NCI-H1092 treated with DMSO at 0.1 percent for 48 hours (cell line): Measurements from ENCODE around the gene TTC9B.

Source experiments
- DNase-seq: peaks from one replicate; lab custom pipeline; 2025; lab: John Stamatoyannopoulos, UW

Gene TTC9B

GRCh38 chr19:40247735-40248262 lies 29.6 kb upstream of the TTC9B start:
- no peak for DNase-seq

DNA sequence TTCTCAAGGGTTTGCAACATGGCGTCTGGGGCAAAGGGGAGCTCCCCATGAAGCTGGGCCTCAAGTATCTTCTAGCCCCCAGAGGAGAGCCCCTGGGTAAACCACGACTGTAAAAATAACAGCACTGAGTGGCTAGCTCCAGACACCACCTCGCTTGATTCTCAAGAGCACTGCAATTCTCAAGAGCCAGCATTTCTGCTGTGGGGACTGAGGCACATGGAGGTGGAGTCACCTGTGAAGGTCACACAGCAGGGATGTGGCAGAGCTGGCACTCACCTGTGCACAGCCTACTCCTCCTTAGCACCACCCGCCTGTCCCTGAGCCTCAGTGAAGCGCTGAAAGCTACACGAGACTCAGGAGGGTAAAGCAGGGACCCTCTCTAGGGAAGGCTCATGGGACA lies 29.0 kb upstream of the TTC9B start:
- no peak for DNase-seq

DNA sequence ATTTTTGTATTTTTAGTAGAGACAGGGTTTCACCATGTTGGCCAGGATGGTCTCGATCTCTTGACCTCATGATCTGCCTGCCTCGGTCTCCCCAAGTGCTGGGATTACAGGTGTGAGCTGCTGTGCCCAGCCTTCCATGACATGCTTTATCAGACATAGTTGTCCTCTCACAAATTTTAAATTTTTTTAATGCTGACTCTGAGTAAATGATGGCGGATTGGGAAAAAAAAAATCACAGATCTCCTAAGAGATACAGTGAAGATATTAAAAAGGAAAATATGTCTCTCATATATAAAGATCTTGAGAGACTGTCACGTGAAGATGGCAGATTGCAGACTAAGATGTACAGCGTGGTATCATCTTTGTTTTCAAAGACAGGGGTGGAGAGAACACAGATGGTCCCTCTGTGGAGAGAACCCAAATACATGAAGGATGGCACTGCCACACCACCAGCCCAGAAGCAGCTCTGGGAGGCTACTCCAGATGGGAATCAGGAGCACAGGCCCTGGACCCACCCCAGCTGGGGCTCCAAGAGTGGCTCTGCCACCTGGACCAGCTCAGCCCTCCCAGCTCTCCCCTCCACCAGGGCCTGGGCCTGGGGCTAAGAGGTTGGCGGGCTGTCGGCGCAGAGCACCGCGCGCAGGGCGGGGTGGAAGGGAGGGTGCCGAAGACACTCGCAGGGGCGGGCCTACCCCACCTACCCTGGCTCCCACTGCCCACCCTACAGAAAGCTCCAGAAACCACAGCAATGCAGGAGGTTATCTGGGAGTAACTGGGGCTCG lies 28.3 kb upstream of the TTC9B start:
- DNase-seq = no peak

GRCh38 chr19:40245506-40246128 lies 27.4 kb upstream of the TTC9B start:
- no peak for DNase-seq

DNA sequence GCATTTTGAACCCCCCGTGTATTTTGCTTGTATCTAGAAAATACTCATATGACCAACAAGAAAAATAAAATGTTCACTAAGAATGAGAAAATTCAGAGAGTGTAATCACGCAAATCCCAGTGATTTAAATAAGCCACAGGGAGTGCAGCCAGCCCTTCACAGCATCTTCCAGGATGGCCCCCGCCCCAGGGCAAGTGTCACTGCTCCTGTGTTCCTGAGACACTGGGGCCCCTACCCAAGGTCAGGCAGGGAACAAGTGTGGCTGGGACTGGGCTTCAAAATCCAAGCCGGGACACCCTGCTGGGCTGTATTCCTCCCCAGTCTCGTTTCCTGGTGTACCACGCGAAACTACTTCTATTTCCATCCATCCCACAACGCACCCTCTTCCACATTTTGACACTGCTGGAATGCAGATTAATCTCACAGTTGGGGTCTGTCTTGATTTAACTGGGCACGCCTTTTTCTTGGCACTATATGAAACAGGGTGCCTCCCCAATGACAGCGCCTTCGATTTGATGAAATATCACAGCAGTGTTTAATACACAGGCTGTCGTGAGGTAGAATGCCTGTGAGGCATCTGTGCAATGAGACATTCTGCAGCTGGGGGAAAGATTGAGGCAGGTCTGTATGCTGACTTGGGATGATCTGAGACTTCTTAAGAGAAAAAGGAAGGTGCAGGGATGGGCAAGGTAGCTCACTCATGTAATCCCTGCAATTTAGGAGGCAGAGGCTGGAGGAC lies 26.6 kb upstream of the TTC9B start:
- DNase-seq = no peak

GRCh38 chr19:40243181-40243580 lies 25.0 kb upstream of the TTC9B start:
- DNase-seq = no peak

GRCh38 chr19:40242480-40242879 lies 24.3 kb upstream of the TTC9B start:
- DNase-seq = no peak

GRCh38 chr19:40241809-40242384 lies 23.7 kb upstream of the TTC9B start:
- no peak for DNase-seq

- no peak for DNase-seq
Observed at GRCh38 chr19:40241125-40241808, 23.1 kb upstream of the TTC9B start.

GRCh38 chr19:40240332-40240731 lies 22.1 kb upstream of the TTC9B start:
- no peak for DNase-seq

DNA sequence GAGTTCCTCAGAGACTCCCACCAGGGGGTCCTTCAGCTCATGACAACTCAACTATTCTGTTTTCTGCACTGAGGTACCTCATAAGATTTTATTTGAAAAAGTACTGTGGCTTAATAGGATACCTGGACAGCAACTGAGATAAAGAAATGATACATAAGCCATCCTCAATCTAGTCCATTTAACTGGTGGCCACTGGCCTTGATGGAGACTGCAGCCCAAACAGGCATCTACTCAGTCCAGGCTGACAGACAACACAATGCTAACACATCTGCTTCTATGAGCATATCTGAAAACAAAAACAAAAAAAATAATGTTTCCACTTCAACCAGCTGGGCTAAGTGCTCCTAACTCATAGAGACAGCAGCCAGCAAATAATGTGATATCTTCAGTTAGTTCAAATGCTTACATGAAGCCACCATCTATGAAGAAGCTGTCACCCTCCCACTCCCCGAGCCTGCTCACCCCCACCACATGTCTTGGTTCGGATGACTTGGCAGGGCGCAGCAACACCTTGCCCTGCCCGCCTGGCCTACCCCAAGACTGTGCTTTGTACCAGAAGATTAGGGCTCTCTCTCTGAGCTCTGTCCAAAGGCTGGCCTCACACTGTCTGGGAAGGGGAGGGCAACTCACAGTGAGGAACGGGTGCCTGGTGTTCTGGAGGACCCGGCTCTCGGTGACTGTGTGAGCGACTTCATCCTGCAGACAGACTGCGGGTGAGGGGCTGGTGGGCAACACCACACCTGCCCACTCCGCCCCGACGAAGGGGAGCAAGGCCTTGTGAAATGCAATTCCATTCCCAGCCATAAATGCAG lies 21.4 kb upstream of the TTC9B start:
- no peak for DNase-seq

DNA sequence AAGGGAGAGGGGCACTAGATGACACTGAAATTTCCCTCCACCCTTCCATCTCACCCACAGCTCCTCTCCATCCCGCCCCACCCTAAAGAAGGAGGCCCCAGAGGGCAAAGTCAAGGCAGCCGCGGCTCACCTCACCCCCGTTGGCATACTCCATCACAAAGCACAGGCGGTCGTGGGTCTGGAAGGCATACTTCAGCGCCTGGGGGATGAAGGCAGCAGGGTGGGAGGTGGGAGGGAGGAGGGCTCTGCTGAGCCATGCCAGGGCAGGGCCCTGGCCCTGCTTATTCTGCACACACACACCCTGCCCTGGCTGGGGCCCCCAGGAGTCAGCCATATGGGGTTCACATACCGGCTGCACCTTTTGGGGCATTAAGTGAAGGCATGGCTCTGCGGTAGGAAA lies 20.6 kb upstream of the TTC9B start:
- DNase-seq = no peak

DNA sequence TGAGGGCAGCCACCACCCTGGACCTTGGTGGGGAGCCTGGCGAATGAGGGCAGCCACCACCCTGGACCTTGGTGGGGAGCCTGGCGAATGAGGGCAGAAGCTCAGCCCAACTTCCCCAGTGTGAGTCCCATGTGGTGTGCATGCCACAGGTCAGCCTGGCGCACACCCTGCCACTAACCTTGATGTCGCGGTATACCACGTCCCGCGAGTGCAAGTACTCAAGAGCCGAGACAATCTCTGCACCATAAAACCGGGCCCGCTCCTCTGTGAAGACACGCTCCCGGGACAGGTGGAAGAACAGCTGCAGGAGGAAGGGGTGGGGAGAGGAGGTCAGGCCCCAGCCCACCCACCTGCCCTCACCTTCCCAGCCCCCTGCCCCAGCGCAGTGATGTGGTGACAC lies 19.6 kb upstream of the TTC9B start:
- no peak for DNase-seq

GRCh38 chr19:40236366-40236765 lies 18.2 kb upstream of the TTC9B start:
- no peak for DNase-seq

- DNase-seq = no peak
Observed at GRCh38 chr19:40236026-40236355, 17.8 kb upstream of the TTC9B start.

DNA sequence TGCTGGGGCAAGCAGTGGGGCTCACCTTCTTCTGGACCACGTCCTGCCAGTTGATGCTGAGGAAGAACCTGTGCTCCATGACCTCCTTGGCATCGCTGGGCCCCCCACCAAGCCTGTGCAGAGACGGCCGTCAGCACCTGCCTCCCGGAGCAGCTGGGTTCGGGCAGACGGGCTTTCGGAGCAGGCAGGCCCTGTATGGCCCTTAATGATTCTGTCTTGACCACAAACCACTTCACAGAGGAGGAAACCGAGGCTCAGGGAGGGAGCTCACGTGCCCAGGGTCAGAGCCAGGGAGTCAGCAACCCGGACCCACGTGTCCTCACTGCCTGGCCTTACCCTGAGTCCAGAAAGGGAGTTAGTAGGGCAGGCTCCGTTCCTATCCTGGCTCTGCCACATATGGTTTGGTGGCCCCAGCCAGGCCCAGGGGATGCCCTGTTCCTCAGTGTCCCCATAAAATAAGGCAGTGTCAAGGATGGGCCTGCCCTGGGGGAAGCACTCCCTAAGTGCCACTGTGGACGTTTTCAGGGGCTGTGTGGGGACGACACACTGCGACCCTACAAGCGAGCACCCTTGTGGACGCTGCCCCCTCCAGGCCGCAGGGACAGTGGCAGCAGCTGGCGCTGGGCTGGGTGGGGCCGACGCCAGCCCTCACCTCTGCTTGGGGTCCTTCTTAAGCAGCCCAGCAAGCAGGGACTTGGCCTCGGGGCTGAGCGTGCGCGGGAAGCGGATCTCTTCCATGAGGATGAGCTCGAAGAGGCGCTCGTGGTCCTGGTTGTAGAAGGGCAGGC lies 17.2 kb upstream of the TTC9B start:
- DNase-seq = no peak

DNA sequence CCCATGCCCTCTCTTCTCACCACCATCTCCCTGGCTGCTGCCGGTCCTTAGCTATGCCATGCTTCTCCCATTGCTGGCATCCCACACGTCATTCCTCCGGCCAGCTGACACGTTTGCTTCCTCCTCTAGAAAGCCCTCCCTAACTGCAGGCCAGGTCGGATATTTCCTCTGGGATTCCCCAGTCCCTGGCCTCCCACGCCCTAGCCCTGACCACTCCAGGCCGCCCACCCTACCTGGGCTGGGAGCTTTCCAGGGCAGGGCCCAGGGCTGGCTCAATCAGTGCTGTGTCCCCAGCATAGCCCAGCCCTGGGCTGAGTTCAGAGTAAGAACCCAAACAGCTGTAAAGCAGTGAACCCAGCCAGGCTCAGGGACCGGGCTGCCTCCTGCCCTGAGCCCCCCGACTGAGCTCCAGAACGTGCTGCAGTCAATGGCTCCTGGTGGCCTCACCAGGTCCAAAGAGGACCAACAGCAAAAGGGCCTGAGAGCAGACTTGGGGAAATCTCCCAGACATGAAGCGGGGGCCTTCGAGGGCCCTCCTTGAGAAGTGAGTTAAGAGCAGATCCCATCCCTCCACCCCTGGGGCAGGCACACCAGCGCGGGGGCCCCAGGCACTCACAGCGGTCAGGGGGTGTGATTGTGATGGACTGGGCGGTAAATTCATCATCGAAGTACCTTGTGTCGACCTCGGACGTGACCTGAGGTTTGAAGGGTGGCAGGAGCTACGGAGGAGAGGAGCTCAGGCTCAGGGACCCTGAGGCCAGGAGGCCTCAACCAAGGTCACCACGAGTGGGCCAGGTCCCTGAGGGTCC lies 16.4 kb upstream of the TTC9B start:
- DNase-seq = no peak

DNA sequence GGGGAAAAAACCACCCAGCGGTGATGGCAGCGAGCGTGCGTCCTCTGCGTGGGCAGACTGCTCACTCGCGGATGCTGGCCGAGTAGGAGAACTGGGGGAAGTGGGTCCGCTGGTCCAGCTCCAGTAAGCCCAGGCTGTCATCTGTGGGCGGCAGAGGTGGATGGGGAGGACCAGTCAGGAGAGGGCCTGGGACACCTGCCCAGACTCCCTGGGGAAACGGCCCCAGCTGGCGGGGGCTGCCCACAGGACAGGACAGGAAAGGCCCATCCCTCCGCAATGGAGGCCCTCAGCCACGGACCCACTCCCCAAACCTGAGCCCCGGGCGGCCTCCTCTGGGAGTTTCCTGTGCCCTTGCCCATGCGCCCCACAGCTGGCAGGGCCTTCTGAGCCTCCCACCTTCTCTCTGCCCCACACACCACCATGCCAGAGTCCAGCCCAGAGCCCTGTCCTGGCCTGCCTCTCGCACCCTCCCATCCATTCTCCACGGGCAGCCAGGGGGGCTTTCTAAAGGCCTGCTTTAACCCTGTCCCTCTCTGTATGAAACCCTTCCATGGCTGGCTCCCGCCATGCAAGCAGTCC lies 15.7 kb upstream of the TTC9B start:
- no peak for DNase-seq
